Chondrocyte (in vitro differentiated cells): ENCODE results near the gene SIT1. TPM values are rescaled to one million over a fixed set of nuclear protein-coding genes. Genes with fewer than 3 reads are reported as not detected.
A peak's percentile ranks its signal among the peaks of the same experiment; 100 is the strongest.

Experiments
- DNase-seq: peaks from one replicate; pipeline ENCODE4 v3.0.0; 2021; ENCODE audit warnings: mixed read lengths, low spot score
- H3K27ac Mint-ChIP-seq: one replicate; pipeline ENCODE4 v1.8.0; 2021; ENCODE audit warnings: mild to moderate bottlenecking, moderate library complexity, mixed read lengths; ENCODE audit not compliant: unreplicated experiment
- H3K27me3 Mint-ChIP-seq: 2 replicates; pipeline ENCODE4 v1.8.0; 2021; ENCODE audit warnings: low read depth, mixed read lengths
- H3K36me3 Mint-ChIP-seq: 2 replicates; pipeline ENCODE4 v1.8.0; 2021; ENCODE audit warnings: low read depth, mixed read lengths
- H3K4me1 Mint-ChIP-seq: 2 replicates; pipeline ENCODE4 v1.8.0; 2021; ENCODE audit warnings: low read depth, mild to moderate bottlenecking, mixed read lengths
- H3K4me3 Mint-ChIP-seq: one replicate; pipeline ENCODE4 v1.8.0; 2021; ENCODE audit warnings: mild to moderate bottlenecking, moderate library complexity, mixed read lengths; ENCODE audit not compliant: unreplicated experiment
- H3K9me3 Mint-ChIP-seq: 2 replicates; pipeline ENCODE4 v1.8.0; 2021; ENCODE audit warnings: low read depth, mixed read lengths
- CTCF ChIP-seq: fragments of 200-600 bp; sonication (generic); IDR thresholded peaks from 2 replicates; pipeline ENCODE4 v1.5.0; 2021; ENCODE audit warnings: antibody characterized with exemption, mild to moderate bottlenecking, moderate library complexity
- total RNA-seq: library from RNA; stranded (reverse); gene quantifications from 3 replicates; pipeline ENCODE4 v1.2.1, GENCODE V29; 2021

The SIT1 gene
- total RNA-seq, 1 donor from 2014 or later, result not detected

GRCh38 chr9:35658137-35658967, 7.6 kb upstream of the SIT1 start, which contains the start of gene CCDC107:
Gene CCDC107, plus strand, starts transcription at chr9:35658292. Its CDS starts 88 bp downstream, at chr9:35658380.
- peak within 1 kb of the TSS; percentile 78 for H3K4me3 Mint-ChIP-seq
- H3K9me3 Mint-ChIP-seq, result no peaks in the 10 kb centered on the region
- peaks cover 10% of the 10 kb centered on the region for H3K36me3 Mint-ChIP-seq
- no peak for DNase-seq
- H3K4me1 Mint-ChIP-seq, result peaks cover 58% of the 10 kb centered on the region
- no peaks in the 10 kb centered on the region for H3K27me3 Mint-ChIP-seq
- TF ChIP-seq CTCF, result peak; percentile 90
- H3K27ac Mint-ChIP-seq, result peak within 1 kb of the TSS; percentile 99

GRCh38 chr9:35657546-35658136, 6.9 kb upstream of the SIT1 start, which contains the start of gene RMRP:
Gene RMRP, minus strand, starts transcription at chr9:35658019.
- Mint-ChIP-seq H3K4me3 (peak within 1 kb of the TSS; percentile 78), H3K9me3 (no peaks in the 10 kb centered on the region), H3K27me3 (no peaks in the 10 kb centered on the region), H3K36me3 (peaks cover 10% of the 10 kb centered on the region), H3K27ac (peak within 1 kb of the TSS; percentile 99), H3K4me1 (peaks cover 52% of the 10 kb centered on the region)
- peak; percentile 57 for TF ChIP-seq CTCF
- DNase-seq, result peak; percentile 100

- H3K27me3 Mint-ChIP-seq, result no peaks in the 10 kb centered on the region
- no peak for TF ChIP-seq CTCF
- no peak for DNase-seq
- H3K9me3 Mint-ChIP-seq, result no peaks in the 10 kb centered on the region
- H3K27ac Mint-ChIP-seq, result peak overlapping the region; percentile 99
- peaks cover 48% of the 10 kb centered on the region for H3K4me1 Mint-ChIP-seq
- H3K4me3 Mint-ChIP-seq, result peak overlapping the region; percentile 70
- peaks cover 10% of the 10 kb centered on the region for H3K36me3 Mint-ChIP-seq
Measured at GRCh38 chr9:35656831-35657545, 6.3 kb upstream of the SIT1 start.

- Mint-ChIP-seq H3K27me3 (no peaks in the 10 kb centered on the region), H3K27ac (peak overlapping the region; percentile 99), H3K9me3 (no peaks in the 10 kb centered on the region), H3K4me3 (no peak overlapping the region), H3K4me1 (peaks cover 44% of the 10 kb centered on the region), H3K36me3 (peaks cover 8% of the 10 kb centered on the region)
- no peak for DNase-seq
- TF ChIP-seq CTCF, result no peak
Measured at GRCh38 chr9:35656348-35656747, 5.6 kb upstream of the SIT1 start.

- Mint-ChIP-seq H3K36me3 (no peaks in the 10 kb centered on the region), H3K27ac (no peak overlapping the region), H3K9me3 (no peaks in the 10 kb centered on the region), H3K27me3 (no peaks in the 10 kb centered on the region), H3K4me3 (no peak overlapping the region), H3K4me1 (peaks cover 18% of the 10 kb centered on the region)
- DNase-seq, result no peak
- TF ChIP-seq CTCF, result no peak
Measured at GRCh38 chr9:35653611-35654010, 2.9 kb upstream of the SIT1 start.
